HTR-8/SVneo (cell line): ENCODE data around the gene ESR2.
A peak's percentile ranks its signal among the peaks of the same experiment; 100 is the strongest.
"Not testable (repeated sequence)": the region's sequence is repeated elsewhere in the genome, so short reads cannot be mapped to it uniquely, and the experiment has no call there.

Experiments used
- DNase-seq: peaks from one replicate; pipeline ENCODE4 v3.0.0; 2011; ENCODE audit warnings: low spot score, mixed read lengths; ENCODE audit not compliant: insufficient read length
- FAIRE-seq: peaks from 2 replicates; lab custom pipeline; 2011; peaks lifted over from hg19 to GRCh38; lab: Jason Lieb, UNC

Gene ESR2

GRCh38 chr14:64060648-64061096, 233.5 kb downstream of the ESR2 start:
- DNase-seq: peak; percentile 84
- peak; percentile 99 for FAIRE-seq

- FAIRE-seq (no peak), DNase-seq (no peak)
Observed at GRCh38 chr14:64060199-64060545, 234.0 kb downstream of the ESR2 start.

- FAIRE-seq: no peak
- DNase-seq: no peak
Observed at GRCh38 chr14:64059454-64060198, 234.5 kb downstream of the ESR2 start.

- peak; percentile 26 for FAIRE-seq
Observed at GRCh38 chr14:64053694-64054669, 240.2 kb downstream of the ESR2 start.

GRCh38 chr14:64049616-64050381, 244.4 kb downstream of the ESR2 start:
- no peak for DNase-seq
- FAIRE-seq: peak; percentile 96

More at GRCh38 chr14:64053694-64054669, 240.2 kb downstream of the ESR2 start:
- DNase-seq: no peak

- no peak for DNase-seq
- FAIRE-seq: no peak
Observed at GRCh38 chr14:64045091-64045490, 249.1 kb downstream of the ESR2 start.

GRCh38 chr14:64043296-64043695, 250.9 kb downstream of the ESR2 start:
- FAIRE-seq: peak; percentile 74
- DNase-seq: not testable (repeated sequence)

- FAIRE-seq (peak; percentile 69), DNase-seq (no peak)
Observed at GRCh38 chr14:64040044-64040443, 254.1 kb downstream of the ESR2 start.

GRCh38 chr14:64038841-64039542, 255.2 kb downstream of the ESR2 start:
- FAIRE-seq: peak; percentile 95
- no peak for DNase-seq

- FAIRE-seq: not testable (repeated sequence)
Observed at GRCh38 chr14:64037869-64038745, 256.1 kb downstream of the ESR2 start.

GRCh38 chr14:64035143-64035542, 259.0 kb downstream of the ESR2 start:
- DNase-seq: no peak
- FAIRE-seq: no peak

More at GRCh38 chr14:64037869-64038745, 256.1 kb downstream of the ESR2 start:
- DNase-seq: not testable (repeated sequence)
